HG03103 (cell line): ENCODE data around the gene TSC22D4.
"Not testable (repeated sequence)": the region's sequence is repeated elsewhere in the genome, so short reads cannot be mapped to it uniquely, and the experiment has no call there.

Experiments used
- ATAC-seq: cut with Tn5 transposase; IDR thresholded peaks from one replicate; pipeline ENCODE4 v1.9.1; 2021; ENCODE audit warnings: low read depth; ENCODE audit not compliant: unreplicated experiment

TSC22D4 gene

GRCh38 chr7:100478958-100479660 lies at the start of gene TSC22D4:
Gene TSC22D4 (minus strand): TSS chr7:100479214. CDS start chr7:100478038, 1,176 bp downstream.
- peak; percentile 51 for ATAC-seq

- ATAC-seq, result not testable (repeated sequence)
These were observed 49.3 kb upstream of the TSC22D4 start for GRCh38 chr7:100528108-100528866.

- not testable (repeated sequence) for ATAC-seq
These were observed 44.2 kb upstream of the TSC22D4 start for GRCh38 chr7:100523192-100523591.

GRCh38 chr7:100521909-100522593 lies 43.0 kb upstream of the TSC22D4 start:
- not testable (repeated sequence) for ATAC-seq

GRCh38 chr7:100521076-100521475 lies 42.1 kb upstream of the TSC22D4 start:
- no peak for ATAC-seq

- no peak for ATAC-seq
These were observed 41.1 kb upstream of the TSC22D4 start for GRCh38 chr7:100520138-100520537.

GRCh38 chr7:100519580-100519979 lies 40.6 kb upstream of the TSC22D4 start:
- ATAC-seq, result no peak

- no peak for ATAC-seq
These were observed 38.3 kb upstream of the TSC22D4 start for GRCh38 chr7:100517305-100517704.

GRCh38 chr7:100516135-100516812 lies 37.3 kb upstream of the TSC22D4 start:
- ATAC-seq, result no peak

GRCh38 chr7:100515072-100515532 lies 36.1 kb upstream of the TSC22D4 start:
- no peak for ATAC-seq

GRCh38 chr7:100513212-100513810 lies 34.3 kb upstream of the TSC22D4 start:
- no peak for ATAC-seq

GRCh38 chr7:100510437-100511239 lies 31.6 kb upstream of the TSC22D4 start:
- no peak for ATAC-seq

GRCh38 chr7:100509231-100509630 lies 30.2 kb upstream of the TSC22D4 start:
- ATAC-seq, result no peak

GRCh38 chr7:100506356-100506923 lies 27.4 kb upstream of the TSC22D4 start:
- no peak for ATAC-seq

- no peak for ATAC-seq
These were observed 26.0 kb upstream of the TSC22D4 start for GRCh38 chr7:100504887-100505611.

GRCh38 chr7:100504031-100504430 lies 25.0 kb upstream of the TSC22D4 start:
- not testable (repeated sequence) for ATAC-seq

- ATAC-seq, result not testable (repeated sequence)
These were observed 21.7 kb upstream of the TSC22D4 start for GRCh38 chr7:100500743-100501142.

- ATAC-seq, result no peak
These were observed 17.5 kb upstream of the TSC22D4 start for GRCh38 chr7:100496509-100496908.
